H9 (cell line): Measurements from ENCODE around the gene VWA3A. TPM values are rescaled to one million over a fixed set of nuclear protein-coding genes. Genes with fewer than 3 reads are reported as not detected.

Source experiments
- DNase-seq: peaks from one replicate; pipeline ENCODE4 v3.0.0-alpha.2; 2017
- H2AFZ ChIP-seq: one replicate; pipeline ENCODE4 v1.6.1; 2013; ENCODE audit warnings: mild to moderate bottlenecking, low read length, control low read depth, moderate library complexity
- H2AK5ac ChIP-seq: 2 replicates; pipeline ENCODE4 v1.6.1; 2013; ENCODE audit warnings: low read length, control low read depth, mixed read lengths; ENCODE audit not compliant: insufficient read length
- H2BK120ac ChIP-seq: one replicate; pipeline ENCODE4 v1.6.1; 2013; ENCODE audit warnings: low read depth, mild to moderate bottlenecking, low read length, control low read depth, inconsistent platforms; ENCODE audit not compliant: poor library complexity, severe bottlenecking
- H2BK12ac ChIP-seq: 2 replicates; pipeline ENCODE4 v1.6.1; 2013; ENCODE audit warnings: low read length, control low read depth, mixed read lengths, low read depth; ENCODE audit not compliant: insufficient read length
- H2BK15ac ChIP-seq: 2 replicates; pipeline ENCODE4 v1.6.1; 2013; ENCODE audit warnings: low read depth, low read length, control low read depth
- H2BK20ac ChIP-seq: one replicate; pipeline ENCODE4 v1.6.1; 2013; ENCODE audit warnings: low read depth, mild to moderate bottlenecking, low read length, control low read depth, inconsistent platforms; ENCODE audit not compliant: poor library complexity, severe bottlenecking
- H2BK5ac ChIP-seq: 2 replicates; pipeline ENCODE4 v1.6.1; 2013; ENCODE audit warnings: low read length, control low read depth, mixed read lengths; ENCODE audit not compliant: insufficient read length
- H3K14ac ChIP-seq: 2 replicates; pipeline ENCODE4 v1.6.1; 2013; ENCODE audit warnings: low read length, control low read depth; ENCODE audit not compliant: insufficient read depth
- H3K18ac ChIP-seq: 2 replicates; pipeline ENCODE4 v1.6.1; 2013; ENCODE audit warnings: low read depth, mild to moderate bottlenecking, mixed read lengths, low read length, control low read depth; ENCODE audit not compliant: insufficient read length
- H3K23ac ChIP-seq: 2 replicates; pipeline ENCODE4 v1.6.1; 2013; ENCODE audit warnings: low read length, control low read depth, mixed read lengths, low read depth; ENCODE audit not compliant: insufficient read length
- H3K23me2 ChIP-seq: 2 replicates; pipeline ENCODE4 v1.6.1; 2013; ENCODE audit warnings: low read depth, mild to moderate bottlenecking, mixed read lengths, low read length, control low read depth; ENCODE audit not compliant: insufficient read length, poor library complexity, severe bottlenecking
- H3K27ac ChIP-seq: 2 replicates; pipeline ENCODE4 v1.5.1; 2013; ENCODE audit warnings: low read length, control low read depth, mixed read lengths, low read depth; ENCODE audit not compliant: insufficient read length
- H3K27me3 ChIP-seq: 2 replicates; pipeline ENCODE4 v1.6.1; 2013; ENCODE audit warnings: low read length, control low read depth, inconsistent platforms; ENCODE audit not compliant: insufficient read depth
- H3K4ac ChIP-seq: 2 replicates; pipeline ENCODE4 v1.6.1; 2013; ENCODE audit warnings: low read depth, mild to moderate bottlenecking, control low read depth, inconsistent platforms, low read length, moderate library complexity
- H3K4me1 ChIP-seq: 2 replicates; pipeline ENCODE4 v1.6.1; 2013; ENCODE audit warnings: low read length, control low read depth, inconsistent platforms; ENCODE audit not compliant: insufficient read depth
- H3K4me2 ChIP-seq: 2 replicates; pipeline ENCODE4 v1.6.1; 2013; ENCODE audit warnings: low read length, control low read depth, mixed read lengths; ENCODE audit not compliant: insufficient read length, insufficient read depth
- H3K56ac ChIP-seq: 2 replicates; pipeline ENCODE4 v1.6.1; 2013; ENCODE audit warnings: low read depth, mild to moderate bottlenecking, mixed read lengths, low read length, control low read depth; ENCODE audit not compliant: insufficient read length
- H3K79me1 ChIP-seq: 2 replicates; pipeline ENCODE4 v1.6.1; 2013; ENCODE audit warnings: low read depth, mild to moderate bottlenecking, moderate library complexity, low read length, control low read depth, inconsistent platforms; ENCODE audit not compliant: insufficient read depth, poor library complexity, severe bottlenecking
- H3K79me2 ChIP-seq: 2 replicates; pipeline ENCODE4 v1.6.1; 2013; ENCODE audit warnings: low read length, control low read depth, inconsistent platforms; ENCODE audit not compliant: insufficient read depth
- H3K9ac ChIP-seq: 2 replicates; pipeline ENCODE4 v1.6.1; 2013; ENCODE audit warnings: low read length, control low read depth, mixed read lengths; ENCODE audit not compliant: insufficient read length; ENCODE audit errors: extremely low read depth
- H3K9me3 ChIP-seq: one replicate; pipeline ENCODE4 v1.6.1; 2013; ENCODE audit warnings: low read depth, low read length, inconsistent platforms; ENCODE audit not compliant: control insufficient read depth
- H3T11ph ChIP-seq: one replicate; pipeline ENCODE4 v1.6.1; 2013; ENCODE audit warnings: mild to moderate bottlenecking, low read length, control low read depth, inconsistent platforms
- H4K20me1 ChIP-seq: one replicate; pipeline ENCODE4 v1.6.1; 2013; ENCODE audit not compliant: control insufficient read depth, insufficient read length, insufficient read depth
- H4K5ac ChIP-seq: 2 replicates; pipeline ENCODE4 v1.6.1; 2013; ENCODE audit warnings: low read depth, mild to moderate bottlenecking, mixed read lengths, low read length, control low read depth; ENCODE audit not compliant: insufficient read length
- H4K8ac ChIP-seq: replicated peaks from 2 replicates; pipeline ENCODE4 v1.6.1; 2013; ENCODE audit warnings: low read length, control low read depth, mixed read lengths, low read depth; ENCODE audit not compliant: insufficient read length
- H4K91ac ChIP-seq: 2 replicates; pipeline ENCODE4 v1.6.1; 2013; ENCODE audit warnings: low read depth, mild to moderate bottlenecking, moderate library complexity, mixed read lengths, low read length, control low read depth; ENCODE audit not compliant: insufficient read length
- H3K27ac Mint-ChIP-seq, 3 experiments: 2 replicates in 2 of 3; 3 replicates in 1 of 3; pipeline ENCODE4 v1.8.0; 2020 to 2021; ENCODE audit warnings: mixed read lengths in 3 of 3, mild to moderate bottlenecking in 1 of 3, moderate library complexity in 1 of 3
- H3K27me3 Mint-ChIP-seq: 2 replicates; pipeline ENCODE4 v1.8.0; 2021; ENCODE audit warnings: low read depth, mild to moderate bottlenecking, moderate library complexity, mixed read lengths
- H3K36me3 Mint-ChIP-seq, 3 experiments: 2 replicates in 2 of 3; 3 replicates in 1 of 3; pipeline ENCODE4 v1.8.0; 2020 to 2021; ENCODE audit warnings: low read depth in 3 of 3, mixed read lengths in 3 of 3; ENCODE audit not compliant: insufficient read depth in 1 of 3
- H3K4me1 Mint-ChIP-seq, 2 experiments: 2 replicates each; pipeline ENCODE4 v1.8.0; 2020; ENCODE audit warnings: mixed read lengths in 2 of 2
- H3K4me3 Mint-ChIP-seq, 2 experiments: 2 replicates in 1 of 2; 3 replicates in 1 of 2; pipeline ENCODE4 v1.8.0; 2020 to 2021; ENCODE audit warnings: mild to moderate bottlenecking in 2 of 2, mixed read lengths in 2 of 2, moderate library complexity in 1 of 2
- H3K9me3 Mint-ChIP-seq, 2 experiments: 2 replicates in 1 of 2; 3 replicates in 1 of 2; pipeline ENCODE4 v1.8.0; 2020; ENCODE audit warnings: mild to moderate bottlenecking in 2 of 2, mixed read lengths in 2 of 2, moderate library complexity in 1 of 2
- CTCF ChIP-seq: fragments of 200-600 bp; sonication (generic); conservative IDR thresholded peaks from 3 replicates; pipeline ENCODE4 v1.8.0; 2021; ENCODE audit warnings: antibody characterized with exemption, mild to moderate bottlenecking
- WGBS: extraction: QIAGEN DNeasy Blood & Tissue Kit; methylation state at CpG from one replicate; pipeline ENCODE4 v1.1.7; 2013; ENCODE audit warnings: missing lambda C conversion rate, low lambda C conversion rate, mixed read lengths; ENCODE audit not compliant: insufficient read length; ENCODE audit errors: extremely low coverage; 5-methylcytosine and 5-hydroxymethylcytosine counted together
- total RNA-seq: library from RNA; stranded (reverse); gene quantifications from 2 replicates; pipeline ENCODE4 v1.2.1, GENCODE V29; 2021

Gene VWA3A
- total RNA-seq, 1 experiment from 2014 or later, result not detected

- no peak overlapping the region for H2AK5ac ChIP-seq
- no peak overlapping the region for H3K27ac ChIP-seq
- no peak overlapping the region for H3K56ac ChIP-seq
- peaks cover 0 to 2% of the 10 kb centered on the region in 2 experiments; a peak in 1 of 4 replicates for H3K4me1 Mint-ChIP-seq
- no peak overlapping the region for H4K8ac ChIP-seq
- no peak overlapping the region for H3T11ph ChIP-seq
- no peaks in the 10 kb centered on the region for H3K79me2 ChIP-seq
- H3K36me3 Mint-ChIP-seq, result peaks cover 0 to 4% (median 0%) of the 10 kb centered on the region in 3 experiments; a peak in 3 of 7 replicates
- H3K9me3 ChIP-seq, result no peaks in the 10 kb centered on the region
- no peak overlapping the region for H2AFZ ChIP-seq
- no peak overlapping the region for H2BK12ac ChIP-seq
- H2BK15ac ChIP-seq, result no peak overlapping the region
- no peaks in the 10 kb centered on the region for H3K23me2 ChIP-seq
- no peaks in the 10 kb centered on the region for H3K79me1 ChIP-seq
- no peak for DNase-seq
- peaks cover 48% of the 10 kb centered on the region for H3K27me3 Mint-ChIP-seq
- no peak overlapping the region for H3K27ac Mint-ChIP-seq
- H3K9ac ChIP-seq, result no peak overlapping the region
- H3K4ac ChIP-seq, result no peak overlapping the region
- no peak overlapping the region for H4K91ac ChIP-seq
- TF ChIP-seq CTCF, result no peak
- no peak overlapping the region for H2BK120ac ChIP-seq
- no peak overlapping the region for H3K14ac ChIP-seq
- H3K4me2 ChIP-seq, result no peak overlapping the region
- no peaks in the 10 kb centered on the region; a peak in 2 of 5 replicates for H3K9me3 Mint-ChIP-seq
- H4K20me1 ChIP-seq, result no peaks in the 10 kb centered on the region
- no CpG with 5 or more reads among the region's 6 CpGs for WGBS
- H4K5ac ChIP-seq, result no peak overlapping the region
- H3K18ac ChIP-seq, result no peak overlapping the region
- no peak overlapping the region for H3K4me3 Mint-ChIP-seq
- no peak overlapping the region for H3K23ac ChIP-seq
- no peaks in the 10 kb centered on the region; the same call in 1 of the 2 replicates for H3K27me3 ChIP-seq
- H3K4me1 ChIP-seq, result no peaks in the 10 kb centered on the region
- H2BK20ac ChIP-seq, result no peak overlapping the region
- H2BK5ac ChIP-seq, result no peak overlapping the region
Measured at GRCh38 chr16:22163806-22164205, 71.5 kb downstream of the VWA3A start.
